ENCODE data around the gene PRKCA.

- TF ChIP-seq CTCF (IDR thresholded peaks at IDR 0.05): no peak
- no peak for TF ChIP-seq POLR2A (IDR thresholded peaks at IDR 0.05)
- TF ChIP-seq EP300 (IDR thresholded peaks at IDR 0.05): no peak
- TF ChIP-seq POLR2AphosphoS5 (IDR thresholded peaks at IDR 0.05): no peak
Observed at GRCh38 chr17:66702106-66702936, 399.9 kb downstream of the PRKCA start.

All from gastroesophageal sphincter (tissue), 3 donors.